ENCODE results near the gene LDLRAD3.

GRCh38 chr11:35953081-35953760 is 9.4 kb downstream of the LDLRAD3 start:
- TF ChIP-seq, protein P1, sequence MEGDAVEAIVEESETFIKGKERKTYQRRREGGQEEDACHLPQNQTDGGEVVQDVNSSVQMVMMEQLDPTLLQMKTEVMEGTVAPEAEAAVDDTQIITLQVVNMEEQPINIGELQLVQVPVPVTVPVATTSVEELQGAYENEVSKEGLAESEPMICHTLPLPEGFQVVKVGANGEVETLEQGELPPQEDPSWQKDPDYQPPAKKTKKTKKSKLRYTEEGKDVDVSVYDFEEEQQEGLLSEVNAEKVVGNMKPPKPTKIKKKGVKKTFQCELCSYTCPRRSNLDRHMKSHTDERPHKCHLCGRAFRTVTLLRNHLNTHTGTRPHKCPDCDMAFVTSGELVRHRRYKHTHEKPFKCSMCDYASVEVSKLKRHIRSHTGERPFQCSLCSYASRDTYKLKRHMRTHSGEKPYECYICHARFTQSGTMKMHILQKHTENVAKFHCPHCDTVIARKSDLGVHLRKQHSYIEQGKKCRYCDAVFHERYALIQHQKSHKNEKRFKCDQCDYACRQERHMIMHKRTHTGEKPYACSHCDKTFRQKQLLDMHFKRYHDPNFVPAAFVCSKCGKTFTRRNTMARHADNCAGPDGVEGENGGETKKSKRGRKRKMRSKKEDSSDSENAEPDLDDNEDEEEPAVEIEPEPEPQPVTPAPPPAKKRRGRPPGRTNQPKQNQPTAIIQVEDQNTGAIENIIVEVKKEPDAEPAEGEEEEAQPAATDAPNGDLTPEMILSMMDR (IDR thresholded peaks at IDR 0.05) = no peak
- TF ChIP-seq POLR2A (IDR thresholded peaks at IDR 0.05) (no peak), EP300 (IDR thresholded peaks at IDR 0.05) (no peak)

Measured in ovary (tissue), 3 donors.